ENCODE data around the gene JAK2.

Gene JAK2

DNA sequence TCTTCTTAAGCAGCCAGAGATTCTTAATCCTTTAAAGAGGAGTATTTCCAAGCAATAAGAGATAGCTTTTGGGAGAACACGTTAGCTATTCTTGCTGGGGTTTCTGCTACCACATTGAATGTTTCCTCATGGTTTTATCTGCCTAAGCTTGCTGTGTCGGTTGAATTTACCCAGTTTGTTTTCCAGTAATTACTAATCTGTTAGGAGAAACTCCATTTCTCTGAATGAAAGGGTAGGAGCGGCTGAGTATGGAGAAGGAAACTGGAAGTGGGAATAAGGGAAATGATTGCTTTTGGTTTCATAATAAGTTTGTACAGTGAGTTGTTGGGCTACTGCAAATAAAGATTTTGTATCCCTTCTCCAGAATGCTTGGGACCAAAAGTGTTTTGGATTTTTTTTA, 1.2 kb downstream of the JAK2 start:
- peaks cover 31% of the 10 kb centered on the region for H3K4me1 ChIP-seq (ENCODE audit: control insufficient read depth, low read length)
- TF ChIP-seq CTCF (IDR thresholded peaks at IDR 0.05; ENCODE audit: low read depth, low read length, poor library complexity, severe bottlenecking) = no peak
- no peak for TF ChIP-seq EZH2phosphoT487 (IDR thresholded peaks at IDR 0.05; ENCODE audit: borderline replicate concordance, low read length)
- no peaks in the 10 kb centered on the region for H3K9me2 ChIP-seq (replicated peaks; ENCODE audit: control insufficient read depth, low read length)
- H3K4me3 ChIP-seq (ENCODE audit: low read length) = peak overlapping the region; percentile 77
- no peaks in the 10 kb centered on the region for H3K9me3 ChIP-seq (ENCODE audit: control insufficient read depth, insufficient read depth, low read length)
- no peaks in the 10 kb centered on the region for H3K36me3 ChIP-seq (ENCODE audit: control insufficient read depth, low read length)
- no peaks in the 10 kb centered on the region for H4K20me1 ChIP-seq (ENCODE audit: control insufficient read depth, insufficient read depth, low read depth, low read length)
- H3K27me3 ChIP-seq (ENCODE audit: control insufficient read depth, low read length) = peaks cover 27% of the 10 kb centered on the region
- H3F3A ChIP-seq (ENCODE audit: control insufficient read depth, insufficient read depth) = no peaks in the 10 kb centered on the region
- H3K4me2 ChIP-seq (ENCODE audit: low read length) = peak overlapping the region; percentile 88
- H3K79me2 ChIP-seq (ENCODE audit: control insufficient read depth, low read length) = no peaks in the 10 kb centered on the region
- no peak overlapping the region for H3K27ac ChIP-seq (ENCODE audit: low read depth, low read length)

DNA sequence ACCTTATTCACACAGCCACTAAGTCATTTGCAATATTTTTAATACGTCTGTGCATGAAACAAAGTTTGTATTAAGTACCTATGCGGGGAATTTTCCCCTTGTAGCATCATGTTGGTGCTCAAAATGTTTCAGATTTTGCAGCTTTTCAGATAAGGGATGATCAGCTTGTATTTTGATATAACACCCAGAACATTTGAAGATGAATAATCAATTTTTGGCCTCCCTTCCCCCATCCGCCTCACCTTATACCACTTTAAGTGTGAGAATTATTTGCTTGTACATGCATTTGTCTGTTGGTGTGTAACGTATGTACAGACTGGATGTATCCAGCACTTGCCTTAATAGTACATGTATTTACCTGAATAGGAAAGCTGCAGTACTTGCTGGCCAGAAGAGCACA, 1.7 kb downstream of the JAK2 start:
- no peak overlapping the region for H3K27ac ChIP-seq (ENCODE audit: low read depth, low read length)
- no peaks in the 10 kb centered on the region for H3K36me3 ChIP-seq (ENCODE audit: control insufficient read depth, low read length)
- H3K4me2 ChIP-seq (ENCODE audit: low read length) = peak overlapping the region; percentile 88
- peaks cover 31% of the 10 kb centered on the region for H3K4me1 ChIP-seq (ENCODE audit: control insufficient read depth, low read length)
- no peaks in the 10 kb centered on the region for H4K20me1 ChIP-seq (ENCODE audit: control insufficient read depth, insufficient read depth, low read depth, low read length)
- H3K27me3 ChIP-seq (ENCODE audit: control insufficient read depth, low read length) = peaks cover 27% of the 10 kb centered on the region
- H3F3A ChIP-seq (ENCODE audit: control insufficient read depth, insufficient read depth) = no peaks in the 10 kb centered on the region
- H3K4me3 ChIP-seq (ENCODE audit: low read length) = peak overlapping the region; percentile 77
- no peaks in the 10 kb centered on the region for H3K79me2 ChIP-seq (ENCODE audit: control insufficient read depth, low read length)
- TF ChIP-seq EZH2phosphoT487 (IDR thresholded peaks at IDR 0.05; ENCODE audit: borderline replicate concordance, low read length) = no peak
- no peak for TF ChIP-seq CTCF (IDR thresholded peaks at IDR 0.05; ENCODE audit: low read depth, low read length, poor library complexity, severe bottlenecking)
- no peaks in the 10 kb centered on the region for H3K9me2 ChIP-seq (replicated peaks; ENCODE audit: control insufficient read depth, low read length)
- H3K9me3 ChIP-seq (ENCODE audit: control insufficient read depth, insufficient read depth, low read length) = no peaks in the 10 kb centered on the region

DNA sequence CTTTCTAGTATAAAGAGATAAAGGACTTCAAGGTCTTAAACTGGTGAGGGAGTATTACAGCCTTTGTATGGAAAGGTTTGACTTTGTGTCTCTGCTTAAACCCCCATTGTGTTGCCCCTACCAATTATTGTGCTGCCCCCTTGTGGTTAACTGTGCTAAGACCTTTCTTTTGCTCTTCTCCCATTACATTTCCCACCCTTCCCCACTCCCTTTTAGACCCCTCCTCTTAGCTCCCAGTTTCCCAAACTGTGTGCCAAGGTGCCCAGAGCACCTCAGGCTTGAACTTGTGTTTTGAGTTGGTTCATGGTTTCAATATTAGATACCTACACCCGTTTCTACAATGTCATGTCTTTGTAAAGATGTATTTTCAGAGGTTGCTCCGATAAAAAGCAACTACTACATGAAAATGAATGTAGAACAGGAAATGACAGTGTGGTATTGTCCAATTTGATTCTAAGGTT, 2.9 kb downstream of the JAK2 start:
- Histone ChIP-seq H3K4me3 (ENCODE audit: low read length) (no peak overlapping the region), H3F3A (ENCODE audit: control insufficient read depth, insufficient read depth) (no peaks in the 10 kb centered on the region), H3K79me2 (ENCODE audit: control insufficient read depth, low read length) (no peaks in the 10 kb centered on the region), H3K36me3 (ENCODE audit: control insufficient read depth, low read length) (no peaks in the 10 kb centered on the region), H3K27ac (ENCODE audit: low read depth, low read length) (no peak overlapping the region), H3K9me3 (ENCODE audit: control insufficient read depth, insufficient read depth, low read length) (peaks cover 4% of the 10 kb centered on the region; the same call in 1 of the 2 replicates), H3K27me3 (ENCODE audit: control insufficient read depth, low read length) (peaks cover 16% of the 10 kb centered on the region), H3K9me2 (replicated peaks; ENCODE audit: control insufficient read depth, low read length) (no peaks in the 10 kb centered on the region), H3K4me2 (ENCODE audit: low read length) (peak overlapping the region; percentile 31), H3K4me1 (ENCODE audit: control insufficient read depth, low read length) (peaks cover 31% of the 10 kb centered on the region), H4K20me1 (ENCODE audit: control insufficient read depth, insufficient read depth, low read depth, low read length) (no peaks in the 10 kb centered on the region)
- TF ChIP-seq CTCF (IDR thresholded peaks at IDR 0.05; ENCODE audit: low read depth, low read length, poor library complexity, severe bottlenecking) = peak; percentile 86
- TF ChIP-seq EZH2phosphoT487 (IDR thresholded peaks at IDR 0.05; ENCODE audit: borderline replicate concordance, low read length) = no peak

Data from DOHH2 (cell line).